Measurements from ENCODE around the gene SGCA. TPM values are rescaled to one million over a fixed set of nuclear protein-coding genes. Genes with fewer than 3 reads are reported as not detected.
A peak's percentile ranks its signal among the peaks of the same experiment; 100 is the strongest.

SGCA gene
- polyA plus RNA-seq, 1 experiment: 0.21 TPM

- no peak overlapping the region for H3K4me3 ChIP-seq (ENCODE audit: low read depth, low read length)
- H3K27ac ChIP-seq (ENCODE audit: low read depth, low read length): no peak overlapping the region
- DNase-seq (ENCODE audit: low read depth, low spot score): no peak
- TF ChIP-seq, protein P1, sequence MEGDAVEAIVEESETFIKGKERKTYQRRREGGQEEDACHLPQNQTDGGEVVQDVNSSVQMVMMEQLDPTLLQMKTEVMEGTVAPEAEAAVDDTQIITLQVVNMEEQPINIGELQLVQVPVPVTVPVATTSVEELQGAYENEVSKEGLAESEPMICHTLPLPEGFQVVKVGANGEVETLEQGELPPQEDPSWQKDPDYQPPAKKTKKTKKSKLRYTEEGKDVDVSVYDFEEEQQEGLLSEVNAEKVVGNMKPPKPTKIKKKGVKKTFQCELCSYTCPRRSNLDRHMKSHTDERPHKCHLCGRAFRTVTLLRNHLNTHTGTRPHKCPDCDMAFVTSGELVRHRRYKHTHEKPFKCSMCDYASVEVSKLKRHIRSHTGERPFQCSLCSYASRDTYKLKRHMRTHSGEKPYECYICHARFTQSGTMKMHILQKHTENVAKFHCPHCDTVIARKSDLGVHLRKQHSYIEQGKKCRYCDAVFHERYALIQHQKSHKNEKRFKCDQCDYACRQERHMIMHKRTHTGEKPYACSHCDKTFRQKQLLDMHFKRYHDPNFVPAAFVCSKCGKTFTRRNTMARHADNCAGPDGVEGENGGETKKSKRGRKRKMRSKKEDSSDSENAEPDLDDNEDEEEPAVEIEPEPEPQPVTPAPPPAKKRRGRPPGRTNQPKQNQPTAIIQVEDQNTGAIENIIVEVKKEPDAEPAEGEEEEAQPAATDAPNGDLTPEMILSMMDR (IDR thresholded peaks at IDR 0.05; ENCODE audit: low read depth, low read length): no peak
- POLR2A ChIA-PET: interaction anchor here (0.7 kb wide), 1 partner anchor 143 kb away, joined by 3 read pairs; no protein-coding TSS in a partner anchor
- CTCF ChIA-PET: interaction anchor here (0.7 kb wide), 1 partner anchor 148 kb away, joined by 3 read pairs; no protein-coding TSS in a partner anchor
- H3K27me3 ChIP-seq (ENCODE audit: control insufficient read depth, insufficient read depth, low read length): no peaks in the 10 kb centered on the region
- H3K9me3 ChIP-seq (ENCODE audit: control insufficient read depth, insufficient read depth, low read length): no peaks in the 10 kb centered on the region
Measured at GRCh38 chr17:50155115-50155819, 10.5 kb upstream of the SGCA start.

GRCh38 chr17:50157891-50158290 is 7.9 kb upstream of the SGCA start:
- no peaks in the 10 kb centered on the region for H3K9me3 ChIP-seq (ENCODE audit: control insufficient read depth, insufficient read depth, low read length)
- H3K4me3 ChIP-seq (ENCODE audit: low read depth, low read length): no peak overlapping the region
- H3K27ac ChIP-seq (ENCODE audit: low read depth, low read length): no peak overlapping the region
- ChIA-PET CTCF (interaction anchor here (2.1 to 2.2 kb wide), 2 partner anchors 64 to 140 kb away, joined by 10 read pairs; no protein-coding TSS in a partner anchor), POLR2A (interaction anchor here (0.6 kb wide), 1 partner anchor 24 kb away, joined by 8 read pairs; no protein-coding TSS in a partner anchor)
- TF ChIP-seq, protein P1 (IDR thresholded peaks at IDR 0.05; ENCODE audit: low read depth, low read length): no peak
- no peaks in the 10 kb centered on the region for H3K27me3 ChIP-seq (ENCODE audit: control insufficient read depth, insufficient read depth, low read length)
- no peak for DNase-seq (ENCODE audit: low read depth, low spot score)

DNA sequence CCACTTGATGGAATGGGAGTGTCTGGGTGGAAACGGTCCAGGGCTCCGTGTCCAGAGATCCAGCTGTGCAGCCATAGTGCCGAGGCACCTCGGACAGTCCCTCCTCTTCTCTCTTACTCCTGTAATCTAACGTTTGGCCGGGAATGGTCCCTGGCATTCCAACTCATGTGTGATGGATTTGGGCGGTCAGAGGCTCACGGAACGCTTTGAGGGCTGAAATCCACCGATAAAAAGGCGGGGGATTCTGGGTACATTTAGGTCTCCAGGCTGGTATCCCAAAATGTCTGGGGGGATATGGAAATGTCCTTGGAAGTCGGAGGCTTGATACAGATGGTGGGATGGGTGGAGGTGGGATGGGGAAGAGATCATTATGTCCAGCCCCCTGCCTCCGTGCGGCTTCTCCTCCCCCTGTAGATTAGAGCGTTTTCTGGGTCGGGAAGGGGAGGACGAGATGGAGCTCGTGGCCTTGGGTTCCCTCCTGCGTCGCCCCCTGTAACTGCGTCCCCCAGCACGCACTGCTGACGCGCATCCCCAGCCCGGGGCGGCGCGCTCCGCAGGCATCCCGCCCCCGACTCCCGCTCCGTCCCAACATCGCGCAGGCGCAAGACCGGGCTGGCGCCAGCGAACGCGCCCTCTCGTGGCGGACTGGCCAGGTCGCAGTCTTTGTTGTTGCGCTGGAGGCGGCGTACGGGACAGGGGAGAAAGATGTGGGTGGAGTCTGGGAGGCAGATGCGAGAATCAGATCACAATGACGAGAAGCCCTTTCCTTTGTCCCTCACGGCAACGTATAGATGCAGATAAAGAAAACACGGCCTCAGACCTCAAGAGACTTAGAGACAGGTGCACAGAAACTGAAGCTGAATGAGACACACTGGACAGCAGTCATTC is 4.5 kb upstream of the SGCA start:
- H3K27me3 ChIP-seq (ENCODE audit: control insufficient read depth, insufficient read depth, low read length): no peaks in the 10 kb centered on the region
- ChIA-PET CTCF (interaction anchor here (0.5 to 2.8 kb wide), 44 partner anchors 8 to 208 kb away, joined by 3 to 37 read pairs (median 4); partner anchors contain the start of genes COL1A1, PDK2 and TMEM92), POLR2A (interaction anchor here (1.1 to 2.6 kb wide), 4 partner anchors 8 to 38 kb away, joined by 4 to 12 read pairs (median 4); no protein-coding TSS in a partner anchor)
- TF ChIP-seq, protein P1 (IDR thresholded peaks at IDR 0.05; ENCODE audit: low read depth, low read length): peak; percentile 84
- no peaks in the 10 kb centered on the region for H3K9me3 ChIP-seq (ENCODE audit: control insufficient read depth, insufficient read depth, low read length)
- peak overlapping the region; percentile 57 for H3K27ac ChIP-seq (ENCODE audit: low read depth, low read length)
- peak overlapping the region; percentile 73 for H3K4me3 ChIP-seq (ENCODE audit: low read depth, low read length)
- DNase-seq (ENCODE audit: low read depth, low spot score): peak; percentile 83

- Histone ChIP-seq H3K4me3 (ENCODE audit: low read depth, low read length) (no peak overlapping the region), H3K9me3 (ENCODE audit: control insufficient read depth, insufficient read depth, low read length) (no peaks in the 10 kb centered on the region), H3K27ac (ENCODE audit: low read depth, low read length) (no peak overlapping the region), H3K27me3 (ENCODE audit: control insufficient read depth, insufficient read depth, low read length) (no peaks in the 10 kb centered on the region)
- TF ChIP-seq, protein P1 (IDR thresholded peaks at IDR 0.05; ENCODE audit: low read depth, low read length): no peak
- CTCF ChIA-PET: interaction anchor here (0.5 to 2.8 kb wide), 38 partner anchors 8 to 313 kb away, joined by 3 to 37 read pairs (median 5); partner anchors contain the start of genes COL1A1 and PDK2
- POLR2A ChIA-PET: interaction anchor here (0.7 to 2.6 kb wide), 4 partner anchors 10 to 40 kb away, joined by 4 to 12 read pairs (median 4); partner anchors contain the start of gene COL1A1
- no peak for DNase-seq (ENCODE audit: low read depth, low spot score)
Measured at GRCh38 chr17:50161911-50162288, 3.9 kb upstream of the SGCA start.
